NB4 (cell line): ENCODE results near the gene TECPR1.

Source experiments
- DNase-seq: peaks from one replicate; pipeline ENCODE4 v3.0.0; 2010; ENCODE audit warnings: low read depth
- H3K4me3 ChIP-seq: one replicate; pipeline ENCODE4 v1.5.1; 2011; ENCODE audit warnings: mild to moderate bottlenecking, low read depth, low read length, moderate library complexity
- MYC ChIP-seq: IDR thresholded peaks from 2 replicates; pipeline ENCODE4 v1.6.1; 2011; ENCODE audit warnings: low read depth, low read length
- POLR2A ChIP-seq: IDR thresholded peaks from 2 replicates; pipeline ENCODE4 v1.6.1; 2011; ENCODE audit warnings: mild to moderate bottlenecking; ENCODE audit not compliant: insufficient read length; ENCODE audit errors: extremely low read depth
- TF ChIP-seq, protein P1 (sequence below): IDR thresholded peaks from one replicate; pipeline ENCODE4 v1.5.1; 2012; ENCODE audit warnings: low read depth, low read length
- TF ChIP-seq, protein P2 (sequence below): IDR thresholded peaks from 2 replicates; pipeline ENCODE4 v1.6.1; 2011; ENCODE audit warnings: low read depth, low read length

The TECPR1 gene

DNA sequence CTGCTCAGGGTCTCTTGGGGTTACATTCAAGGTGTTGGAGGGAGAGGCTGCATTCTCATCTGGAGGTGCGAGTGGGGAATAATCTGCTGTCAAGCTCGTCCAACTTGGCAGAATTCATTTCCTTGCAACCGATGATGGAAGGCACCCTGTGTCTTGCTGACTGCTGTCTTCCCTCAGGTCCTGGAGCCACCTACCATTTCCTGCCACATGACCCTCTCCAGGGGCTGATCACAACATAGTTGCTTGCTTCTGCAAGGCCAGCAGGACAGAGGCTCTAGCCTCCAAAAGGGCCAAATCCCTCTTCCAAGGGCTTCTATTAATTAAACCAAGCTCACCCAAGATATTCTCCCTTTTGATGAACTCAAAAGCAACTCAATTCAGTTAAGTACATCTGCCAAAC, 15.3 kb upstream of the TECPR1 start:
- H3K4me3 ChIP-seq = no peak overlapping the region
- DNase-seq = no peak
- no peak for TF ChIP-seq POLR2A
- TF ChIP-seq, protein P1, sequence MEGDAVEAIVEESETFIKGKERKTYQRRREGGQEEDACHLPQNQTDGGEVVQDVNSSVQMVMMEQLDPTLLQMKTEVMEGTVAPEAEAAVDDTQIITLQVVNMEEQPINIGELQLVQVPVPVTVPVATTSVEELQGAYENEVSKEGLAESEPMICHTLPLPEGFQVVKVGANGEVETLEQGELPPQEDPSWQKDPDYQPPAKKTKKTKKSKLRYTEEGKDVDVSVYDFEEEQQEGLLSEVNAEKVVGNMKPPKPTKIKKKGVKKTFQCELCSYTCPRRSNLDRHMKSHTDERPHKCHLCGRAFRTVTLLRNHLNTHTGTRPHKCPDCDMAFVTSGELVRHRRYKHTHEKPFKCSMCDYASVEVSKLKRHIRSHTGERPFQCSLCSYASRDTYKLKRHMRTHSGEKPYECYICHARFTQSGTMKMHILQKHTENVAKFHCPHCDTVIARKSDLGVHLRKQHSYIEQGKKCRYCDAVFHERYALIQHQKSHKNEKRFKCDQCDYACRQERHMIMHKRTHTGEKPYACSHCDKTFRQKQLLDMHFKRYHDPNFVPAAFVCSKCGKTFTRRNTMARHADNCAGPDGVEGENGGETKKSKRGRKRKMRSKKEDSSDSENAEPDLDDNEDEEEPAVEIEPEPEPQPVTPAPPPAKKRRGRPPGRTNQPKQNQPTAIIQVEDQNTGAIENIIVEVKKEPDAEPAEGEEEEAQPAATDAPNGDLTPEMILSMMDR = no peak
- TF ChIP-seq, protein P2, sequence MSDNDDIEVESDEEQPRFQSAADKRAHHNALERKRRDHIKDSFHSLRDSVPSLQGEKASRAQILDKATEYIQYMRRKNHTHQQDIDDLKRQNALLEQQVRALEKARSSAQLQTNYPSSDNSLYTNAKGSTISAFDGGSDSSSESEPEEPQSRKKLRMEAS = no peak
- TF ChIP-seq MYC = no peak

DNA sequence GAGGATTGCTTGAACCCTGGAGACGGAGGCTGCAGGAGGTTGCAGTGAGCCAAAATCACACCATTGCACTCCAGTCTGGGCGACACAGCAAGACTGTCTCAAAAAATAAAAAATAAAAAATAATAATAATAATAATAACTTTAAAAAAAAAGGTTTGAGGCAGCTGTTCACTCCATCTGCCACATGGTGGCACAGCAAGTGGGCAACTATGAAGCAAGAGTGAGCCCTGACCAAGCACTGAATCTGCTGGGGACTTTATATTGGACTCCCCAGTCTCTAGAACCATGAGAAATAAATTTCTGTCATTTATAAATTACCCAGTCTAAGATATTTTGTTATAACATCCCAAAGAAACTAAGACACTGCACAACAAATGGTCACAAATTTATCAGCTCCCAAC, 14.8 kb upstream of the TECPR1 start:
- peak; percentile 43 for DNase-seq
- TF ChIP-seq, protein P1 = peak; percentile 55
- no peak for TF ChIP-seq MYC
- TF ChIP-seq, protein P2 = 0 out of 2 replicates have a peak, but pooled peaks have one; percentile 21
- H3K4me3 ChIP-seq = no peak overlapping the region

DNA sequence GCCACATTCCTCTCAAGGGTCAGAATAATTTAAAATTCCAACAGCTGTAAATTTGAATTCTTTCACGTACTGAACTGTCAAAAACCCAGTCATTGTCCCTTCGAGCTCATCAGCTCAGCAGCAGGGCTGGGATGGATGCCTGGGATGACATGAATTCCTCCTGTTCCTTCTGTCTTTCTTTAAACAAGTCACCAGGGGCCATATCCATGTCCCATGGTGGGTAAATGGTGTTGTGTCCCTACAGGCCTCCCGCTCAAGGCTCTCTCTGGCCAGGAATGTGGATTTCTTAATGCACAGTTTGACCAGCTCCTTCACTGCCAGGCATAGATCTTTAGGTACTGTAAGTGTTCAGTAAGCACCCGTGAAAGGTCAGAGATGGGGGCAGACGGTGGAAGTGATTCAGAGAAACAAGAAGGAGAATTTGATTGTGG, 13.8 kb upstream of the TECPR1 start:
- no peak overlapping the region for H3K4me3 ChIP-seq
- no peak for DNase-seq
- TF ChIP-seq POLR2A (no peak), MYC (no peak)
- TF ChIP-seq, protein P1 = no peak
- TF ChIP-seq, protein P2 = no peak

DNA sequence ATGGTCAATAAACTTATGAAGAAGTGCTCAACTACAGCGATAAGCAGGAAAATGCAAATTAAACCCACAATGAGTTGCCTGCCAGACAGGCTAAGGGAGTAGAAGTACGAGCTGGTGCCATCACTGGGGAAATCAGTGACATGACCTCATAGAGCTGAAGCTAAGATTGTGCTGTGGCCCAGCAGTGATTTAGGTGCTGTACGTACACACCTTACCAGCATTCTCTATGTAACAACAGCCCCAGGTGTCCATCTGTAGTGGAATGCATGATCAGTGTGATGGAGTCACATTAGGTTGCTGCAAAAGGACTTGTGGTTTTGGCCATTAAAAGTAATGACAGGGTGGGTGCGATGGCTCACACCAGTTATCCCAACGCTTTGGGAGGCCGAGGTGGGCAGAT, 5.7 kb upstream of the TECPR1 start:
- TF ChIP-seq, protein P1 = no peak
- TF ChIP-seq, protein P2 = no peak
- TF ChIP-seq POLR2A = no peak
- TF ChIP-seq MYC = no peak
- no peak overlapping the region for H3K4me3 ChIP-seq
- no peak for DNase-seq

DNA sequence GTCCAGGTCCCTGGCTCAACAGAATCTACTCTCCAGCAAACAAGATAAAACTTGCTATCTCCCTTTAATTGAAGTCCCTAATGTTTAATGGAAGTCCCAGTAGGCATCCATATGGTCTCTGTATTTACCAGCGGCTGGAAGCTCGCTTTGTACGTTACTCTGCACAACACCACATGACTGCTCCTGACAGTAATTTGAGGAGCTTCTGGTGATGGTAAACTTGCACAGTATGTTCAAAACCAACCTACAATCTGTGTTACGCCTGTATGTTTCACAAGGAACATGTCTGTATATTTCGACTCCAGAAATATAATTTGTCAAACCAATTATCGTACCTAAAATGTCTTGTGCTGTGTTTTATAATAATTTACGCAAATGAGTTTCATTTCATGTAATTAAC, 4.4 kb upstream of the TECPR1 start:
- TF ChIP-seq, protein P2 = no peak
- TF ChIP-seq, protein P1 = no peak
- TF ChIP-seq MYC = no peak
- TF ChIP-seq POLR2A = no peak
- no peak for DNase-seq
- no peak overlapping the region for H3K4me3 ChIP-seq
